ENCODE measurements around the gene IGDCC3.

IGDCC3 gene

DNA sequence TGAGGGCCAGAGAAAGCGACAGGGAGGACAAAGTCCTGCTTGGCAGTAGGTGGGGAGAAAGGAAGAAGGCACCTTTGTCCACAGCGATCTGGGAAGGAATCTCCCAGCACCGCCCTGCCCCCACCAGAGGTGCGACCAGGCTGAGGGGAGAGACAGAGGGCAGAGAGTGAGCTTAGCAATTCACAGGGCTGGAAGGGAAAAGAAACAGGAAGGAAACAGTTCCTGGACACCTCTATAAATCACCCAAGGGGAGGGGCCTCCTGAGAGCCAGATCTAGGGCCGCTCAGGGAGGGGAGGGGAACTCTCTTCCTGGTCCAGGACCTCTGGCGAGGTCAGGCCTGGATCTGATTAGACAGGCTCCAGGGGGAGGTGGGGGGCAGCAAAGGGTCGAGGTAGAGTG is 37.9 kb downstream of the IGDCC3 start:
- DNase-seq (ENCODE audit: low spot score): no peak

DNA sequence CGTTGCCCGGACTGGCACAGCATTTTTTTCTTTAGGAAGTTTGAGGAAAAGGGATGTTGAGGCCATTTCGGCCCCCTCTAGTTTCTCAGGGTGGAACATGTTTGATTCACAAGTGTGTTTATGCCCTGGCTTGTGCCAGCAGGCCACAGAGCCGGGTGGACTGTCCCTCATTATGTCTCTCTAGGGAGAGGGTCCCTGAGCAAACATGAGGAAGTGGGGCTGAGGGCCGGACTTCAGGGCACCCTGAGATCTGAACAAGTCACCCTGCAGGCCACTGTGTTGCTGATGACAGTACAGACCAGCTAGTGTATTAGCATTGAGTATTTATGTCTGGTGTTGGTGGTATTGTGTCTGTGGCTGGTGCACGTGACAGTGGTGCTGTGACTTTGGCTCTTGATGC is 38.4 kb downstream of the IGDCC3 start:
- no peak for DNase-seq (ENCODE audit: low spot score)

DNA sequence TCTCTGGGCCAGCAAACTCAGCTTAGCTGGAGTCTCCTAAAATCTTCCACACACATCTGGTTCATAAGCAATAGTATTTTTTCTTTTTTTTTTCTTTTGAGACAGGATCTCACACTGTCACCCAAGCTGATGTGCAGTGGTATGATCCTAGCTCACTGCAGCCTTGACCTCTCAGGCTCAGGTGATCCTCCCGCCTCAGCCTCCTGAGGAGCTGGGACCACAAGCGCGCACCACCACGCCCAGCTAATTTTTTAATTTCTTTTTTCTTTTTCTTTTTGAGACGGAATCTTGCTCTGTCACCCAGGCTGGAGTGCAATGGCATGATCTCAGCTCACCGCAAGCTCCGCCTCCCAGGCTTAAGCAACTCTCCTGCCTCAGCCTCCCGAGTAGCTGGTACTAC is 39.0 kb downstream of the IGDCC3 start:
- DNase-seq (ENCODE audit: low spot score): no peak

GRCh38 chr15:65338366-65338765 is 39.4 kb downstream of the IGDCC3 start:
- no peak for DNase-seq (ENCODE audit: low spot score)

DNA sequence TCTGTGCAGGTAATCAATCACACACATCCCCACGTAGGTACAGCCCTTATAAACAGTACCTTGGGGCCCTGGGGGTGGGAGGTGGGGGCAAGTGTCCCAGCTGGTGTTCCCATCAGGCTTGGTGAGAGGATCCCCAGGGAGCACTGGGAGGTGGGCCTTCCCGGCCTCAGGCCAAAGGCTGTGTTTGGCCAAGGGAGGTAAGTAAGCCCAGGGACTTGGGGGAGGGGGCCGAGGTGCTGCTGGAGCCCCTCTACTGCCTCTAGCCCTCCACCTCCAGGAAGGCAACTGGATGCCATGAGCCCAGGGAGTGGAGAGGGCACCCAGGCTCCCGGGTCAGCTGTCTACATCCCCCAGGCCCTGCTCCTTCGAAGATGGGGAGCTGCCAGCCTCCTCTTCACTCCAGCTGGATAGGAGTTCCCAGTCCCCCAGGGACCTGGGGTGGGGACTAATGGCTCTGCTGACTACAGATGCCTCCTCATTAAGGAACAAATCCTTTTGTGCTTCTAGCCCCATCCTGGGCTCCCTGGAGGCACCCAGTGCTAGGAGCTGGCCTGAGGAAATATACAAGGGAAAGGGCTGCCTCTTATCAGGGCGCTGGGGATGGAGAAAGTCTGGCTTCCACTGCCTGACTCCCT is 40.2 kb downstream of the IGDCC3 start:
- DNase-seq (ENCODE audit: low spot score): no peak

DNA sequence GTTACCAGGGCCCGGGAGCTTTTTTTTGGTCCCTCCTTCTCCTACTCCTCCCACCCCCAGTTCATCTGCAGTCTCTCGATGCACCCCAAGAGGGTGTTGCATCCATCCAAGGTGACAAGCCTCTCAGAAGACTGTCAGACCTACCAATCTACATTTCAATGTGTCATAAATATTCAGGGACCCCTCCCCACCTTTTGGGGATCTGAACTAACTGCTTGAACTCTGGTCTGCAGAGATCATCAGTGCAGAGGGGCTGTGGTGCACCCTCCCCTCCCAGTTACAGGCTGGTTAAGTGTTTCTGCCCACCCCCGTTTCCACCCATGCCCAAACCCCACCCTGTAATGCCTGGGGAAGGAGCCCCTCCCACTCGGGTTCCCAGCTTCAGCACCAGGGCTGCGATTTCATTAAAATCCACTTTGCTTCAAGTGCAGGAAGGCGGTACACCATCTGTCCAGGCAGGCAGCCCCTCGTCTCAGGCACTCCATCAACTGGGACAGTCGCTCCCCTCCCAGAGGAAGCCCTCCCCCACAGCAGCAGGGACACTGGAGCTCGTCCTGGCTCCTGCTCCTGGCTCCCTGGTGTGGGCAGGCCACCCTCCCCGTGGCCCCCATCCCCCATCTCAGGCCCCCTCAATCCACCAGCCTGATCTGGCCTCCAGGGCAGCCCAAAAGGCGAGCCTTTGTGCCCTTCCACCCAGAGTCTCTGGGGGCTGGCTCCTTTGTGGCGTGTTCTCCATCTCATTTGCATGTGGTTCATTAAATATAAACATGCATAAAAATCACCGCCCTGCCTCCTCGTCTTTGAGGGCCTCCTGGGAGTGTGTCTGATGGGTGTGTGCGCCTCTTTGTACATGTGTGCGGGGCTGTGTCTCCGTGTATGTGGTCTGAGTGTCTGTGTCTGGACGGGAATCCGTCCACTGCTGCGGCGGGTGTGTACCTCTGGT is 41.0 kb downstream of the IGDCC3 start:
- no peak for DNase-seq (ENCODE audit: low spot score)

- no peak for DNase-seq (ENCODE audit: low spot score)
Measured at GRCh38 chr15:65335278-65336055, 42.3 kb downstream of the IGDCC3 start.

DNA sequence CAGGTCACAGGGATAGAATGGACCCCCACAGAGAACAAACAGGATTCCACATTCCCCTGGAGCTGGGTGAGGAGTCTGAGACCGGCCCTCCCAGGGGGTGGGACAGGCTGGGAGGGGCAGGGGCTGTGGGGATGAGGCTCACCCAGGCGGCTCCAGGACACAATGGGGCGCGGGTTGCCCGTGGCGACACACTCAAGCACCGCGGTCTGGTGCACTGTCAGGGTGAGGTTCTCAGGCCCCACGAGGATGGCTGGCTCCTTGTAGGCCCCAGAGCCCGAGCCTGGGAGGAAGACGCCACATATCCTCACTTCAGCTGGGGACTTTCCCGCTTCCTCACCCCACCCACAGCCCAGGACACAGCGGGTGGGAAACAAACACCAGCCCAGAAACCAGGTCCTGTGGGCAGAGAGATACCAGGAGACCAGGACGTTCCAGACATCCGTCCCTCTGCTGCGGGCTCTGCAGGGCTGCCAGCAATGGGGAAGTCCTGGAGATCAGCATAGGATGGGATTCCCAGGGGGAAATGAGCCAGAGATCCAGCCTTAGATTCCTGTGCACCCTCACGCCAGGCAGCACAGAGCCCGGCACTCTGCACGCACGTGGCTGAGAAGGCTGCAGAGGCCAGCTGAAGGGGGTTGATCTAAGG is 43.1 kb downstream of the IGDCC3 start:
- DNase-seq (ENCODE audit: low spot score): peak; percentile 68

DNA sequence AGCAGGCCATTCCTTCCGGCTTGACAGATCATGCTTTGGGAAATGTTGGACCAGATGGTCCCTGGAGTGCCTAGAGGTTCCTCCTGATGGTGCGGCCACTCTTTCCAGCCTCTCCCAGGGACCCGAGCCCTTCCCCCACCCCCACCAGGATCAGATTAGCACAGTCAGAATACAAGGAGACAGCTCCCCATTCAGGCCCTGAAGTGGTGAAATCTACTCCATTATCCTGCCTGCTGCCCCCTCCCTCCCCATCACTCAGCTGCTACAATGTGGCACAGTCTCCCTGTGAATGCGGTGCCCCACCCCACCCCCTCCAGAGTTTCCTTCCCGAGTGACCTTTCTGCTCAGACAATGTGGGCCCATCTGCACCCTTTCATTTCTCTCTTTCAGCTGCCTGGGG is 43.9 kb downstream of the IGDCC3 start:
- DNase-seq (ENCODE audit: low spot score): no peak

GRCh38 chr15:65333148-65333820 is 44.5 kb downstream of the IGDCC3 start:
- DNase-seq (ENCODE audit: low spot score): no peak

DNA sequence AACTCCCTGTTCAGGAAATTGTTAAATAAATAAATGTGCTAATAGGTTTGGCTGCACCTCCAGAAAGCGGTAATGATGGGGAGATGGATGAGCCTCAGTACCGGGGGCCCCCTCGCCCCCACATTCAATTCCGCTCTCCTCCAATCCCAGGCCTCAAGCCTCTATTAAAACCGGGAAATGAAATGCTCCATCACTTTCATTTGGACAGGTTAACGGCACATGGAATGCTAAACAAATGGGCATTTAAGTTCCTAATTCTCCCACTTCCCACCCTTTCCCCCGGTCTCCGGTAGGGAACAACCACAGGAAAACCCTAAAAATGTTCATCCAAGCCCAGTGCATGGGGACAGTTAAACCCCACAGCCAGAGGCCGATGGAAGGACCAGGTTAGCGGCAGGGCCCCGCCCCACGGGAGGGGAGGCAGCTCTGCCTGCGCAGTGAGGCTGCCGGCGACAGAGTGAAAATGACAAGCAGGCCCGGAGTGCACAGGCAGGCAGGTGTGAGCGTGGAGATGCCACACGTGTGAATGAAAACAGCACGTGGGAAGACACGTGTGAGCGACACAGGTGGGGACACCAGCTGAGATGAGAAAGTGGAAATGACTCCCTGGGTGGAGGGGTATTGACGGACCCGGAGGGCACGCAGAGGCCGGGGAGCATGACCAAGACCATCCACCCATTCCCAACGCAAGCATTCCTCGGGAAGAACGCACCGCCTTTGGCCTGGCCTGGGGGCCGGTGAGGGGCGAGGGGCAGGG is 45.2 kb downstream of the IGDCC3 start:
- DNase-seq (ENCODE audit: low spot score): no peak

GRCh38 chr15:65331811-65332210 is 46.0 kb downstream of the IGDCC3 start:
- DNase-seq (ENCODE audit: low spot score): no peak

DNA sequence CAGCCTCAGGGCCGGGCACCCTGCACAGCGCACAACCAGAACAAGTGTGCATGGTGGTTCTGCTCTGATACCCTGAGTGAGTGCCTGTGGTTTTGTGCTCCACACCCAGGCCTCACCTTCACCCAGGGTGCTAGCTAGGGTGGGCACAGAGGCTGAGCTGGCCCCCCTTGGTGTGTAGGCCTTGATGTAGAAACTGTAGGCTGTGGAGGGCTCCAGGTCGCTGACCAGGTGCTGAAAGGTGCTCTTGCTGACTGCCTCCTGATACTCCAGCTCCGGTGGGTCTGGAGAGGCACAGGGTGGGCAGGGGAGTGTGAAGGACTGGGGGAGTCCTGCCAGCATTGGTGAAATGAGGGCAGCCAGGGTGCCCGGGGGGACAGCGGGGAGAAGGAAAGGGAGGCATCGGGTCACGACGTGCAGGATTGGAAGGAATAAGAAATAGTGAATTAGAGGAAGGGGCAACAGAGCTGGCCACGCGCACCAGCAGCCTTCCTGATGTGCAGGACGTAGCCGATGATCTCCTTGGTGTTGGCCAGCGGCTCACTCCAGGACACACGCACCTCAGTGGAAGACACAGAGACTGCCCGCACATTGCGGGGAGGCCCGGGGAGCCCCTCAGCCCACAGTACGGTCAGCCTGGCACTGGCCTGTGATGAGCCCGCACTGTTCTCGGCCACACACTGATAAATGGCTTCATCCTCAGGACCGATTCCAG is 46.7 kb downstream of the IGDCC3 start:
- no peak for DNase-seq (ENCODE audit: low spot score)

GRCh38 chr15:65329984-65330735 is 47.6 kb downstream of the IGDCC3 start:
- DNase-seq (ENCODE audit: low spot score): no peak

- no peak for DNase-seq (ENCODE audit: low spot score)
Measured at GRCh38 chr15:65329288-65329983, 48.4 kb downstream of the IGDCC3 start.

- no peak for DNase-seq (ENCODE audit: low spot score)
Measured at GRCh38 chr15:65328506-65329287, 49.1 kb downstream of the IGDCC3 start.

DNA sequence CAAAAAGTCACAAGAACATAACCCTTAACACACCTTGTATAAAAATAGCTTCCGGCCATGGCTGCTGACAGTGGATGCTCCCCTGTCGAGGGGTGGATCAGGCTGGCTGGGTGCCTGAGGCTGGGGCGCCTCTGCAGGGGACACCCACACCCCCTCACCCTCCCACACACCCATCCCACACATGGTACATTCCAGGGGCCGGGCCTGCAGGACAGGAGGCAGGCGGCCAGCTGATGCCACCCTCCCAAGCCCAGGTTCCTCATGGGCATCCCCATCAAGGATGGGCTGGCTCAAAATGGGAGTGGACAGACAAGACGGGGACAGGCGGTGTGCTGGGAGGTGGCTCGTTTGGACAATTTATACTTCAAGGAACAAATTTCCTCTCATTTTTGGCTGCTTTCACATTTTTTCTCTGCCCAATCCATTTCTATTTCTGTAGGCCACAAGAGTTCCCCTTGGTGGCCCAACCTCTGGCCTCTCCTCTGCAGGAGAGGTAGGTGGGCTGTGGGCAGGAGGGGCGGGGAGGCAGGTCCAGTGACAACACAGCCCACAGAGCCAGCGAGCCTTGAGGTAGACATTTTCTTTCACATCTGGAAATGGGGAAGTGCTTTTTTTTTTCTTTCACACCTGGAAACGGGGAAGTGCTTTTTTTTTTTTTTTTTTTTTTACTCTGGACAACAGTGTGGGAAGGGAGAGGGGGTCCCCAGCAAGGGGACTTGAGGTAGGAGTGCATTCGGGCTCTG is 50.0 kb downstream of the IGDCC3 start:
- DNase-seq (ENCODE audit: low spot score): no peak

Data from ecto neural progenitor cell (in vitro differentiated cells).